Spinal cord (tissue), 10 donors: ENCODE results near the gene CEP120. TPM values are rescaled to one million over a fixed set of nuclear protein-coding genes. Genes with fewer than 3 reads are reported as not detected.

Experiments used
- DNase-seq, 6 donors: peaks; one replicate each; pipeline versions ENCODE4 v3.0.0 to v3.0.0-alpha.2; 2013 to 2015; ENCODE audit warnings: low spot score in 6 of 6, low read depth in 4 of 6
- H3K27ac ChIP-seq: one replicate; pipeline ENCODE4 v1.5.1; 2013; ENCODE audit warnings: low read depth, low read length, control low read depth
- H3K27me3 ChIP-seq: one replicate; pipeline ENCODE4 v1.6.1; 2013; ENCODE audit warnings: low read length; ENCODE audit not compliant: control insufficient read depth, insufficient read depth
- H3K36me3 ChIP-seq: one replicate; pipeline ENCODE4 v1.6.1; 2013; ENCODE audit warnings: low read length; ENCODE audit not compliant: control insufficient read depth, insufficient read depth
- H3K4me1 ChIP-seq: one replicate; pipeline ENCODE4 v1.6.1; 2013; ENCODE audit warnings: low read length; ENCODE audit not compliant: control insufficient read depth, insufficient read depth
- H3K4me3 ChIP-seq: one replicate; pipeline ENCODE4 v1.5.1; 2013; ENCODE audit warnings: low read depth, low read length, control low read depth
- H3K9me3 ChIP-seq: one replicate; pipeline ENCODE4 v1.6.1; 2013; ENCODE audit warnings: low read length; ENCODE audit not compliant: control insufficient read depth, insufficient read depth
- WGBS: methylation state at CpG from one replicate; pipeline ENCODE4 v1.1.5; 2013; ENCODE audit warnings: missing lambda C conversion rate; ENCODE audit not compliant: insufficient coverage; 5-methylcytosine and 5-hydroxymethylcytosine counted together
- polyA plus RNA-seq, 2 donors: library from polyadenylated mRNA; unstranded; fragments of 120-200 nt; gene quantifications; one replicate each; pipeline ENCODE4 v1.2.1, GENCODE V29; 2013; ENCODE audit not compliant: insufficient read length in 2 of 2
- total RNA-seq, 2 donors: library from RNA; depleted of rRNA in 1 of 2; stranded (reverse); fragments of 120-200 nt in 1 of 2; fragments of >200 nt in 1 of 2; gene quantifications; one replicate each; pipeline versions ENCODE4 v1.2.3 to v1.2.4, GENCODE V29; 2013 to 2014
- donor health status: healthy.

The CEP120 gene
- total and polyA plus RNA-seq, 4 donors, result 18.4 to 39.0 (median 29.1) TPM

- Histone ChIP-seq H3K27me3 (no peaks in the 10 kb centered on the region), H3K27ac (no peak overlapping the region), H3K4me1 (no peaks in the 10 kb centered on the region), H3K9me3 (no peaks in the 10 kb centered on the region), H3K36me3 (no peaks in the 10 kb centered on the region), H3K4me3 (no peak overlapping the region)
- DNase-seq, result peak in 1 of 6 donors; percentile 25
- no CpG with 5 or more reads among the region's 2 CpGs for WGBS
Observed at GRCh38 chr5:123297198-123297831, 125.9 kb downstream of the CEP120 start.

Other genes with a start within 250 kb of the CEP120 start
- gene CSNK1G3, start 88.8 kb upstream of the CEP120 start, total RNA-seq, result 100 to 1,000 TPM in 1 of 2 donors, 10 to 100 TPM in 1; 76.3 to 111 TPM
- gene CSNK1G3, start 88.8 kb upstream of the CEP120 start, polyA plus RNA-seq, result 10 to 100 TPM; 27.6 to 32.9 TPM